HepG2 (cell line): ENCODE measurements around the gene CCDC57. TPM values are rescaled to one million over a fixed set of nuclear protein-coding genes. Genes with fewer than 3 reads are reported as not detected.
A peak's percentile ranks its signal among the peaks of the same experiment; 100 is the strongest.

Source experiments
- JARID2 ChIP-seq: sonication (generic); formaldehyde crosslinking; IDR thresholded peaks from 2 replicates; pipeline ENCODE4 v1.8.1; 2023; ENCODE audit warnings: missing genetic modification reagents, inconsistent platforms; ENCODE audit not compliant: insufficient replicate concordance
- NCOA2 ChIP-seq: sonication (generic); formaldehyde crosslinking; IDR thresholded peaks from 2 replicates; pipeline ENCODE4 v1.8.0; 2022; ENCODE audit warnings: inconsistent platforms
- SP4 ChIP-seq: sonication (generic); formaldehyde crosslinking; IDR thresholded peaks from 2 replicates; pipeline ENCODE4 v1.8.1; 2023; ENCODE audit warnings: mild to moderate bottlenecking, missing genetic modification reagents
- ZFP62 ChIP-seq: sonication (generic); formaldehyde crosslinking; IDR thresholded peaks from 2 replicates; pipeline ENCODE4 v1.4.0; 2020; ENCODE audit warnings: missing genetic modification reagents
- ZNF180 ChIP-seq: sonication (generic); formaldehyde crosslinking; IDR thresholded peaks from 2 replicates; pipeline ENCODE4 v1.4.0; 2020; ENCODE audit warnings: low read depth, missing genetic modification reagents, borderline replicate concordance
- ZNF280D ChIP-seq: sonication (generic); formaldehyde crosslinking; IDR thresholded peaks from 2 replicates; pipeline ENCODE4 v1.5.1; 2020; ENCODE audit warnings: mild to moderate bottlenecking, missing genetic modification reagents
- ZNF432 ChIP-seq: sonication (generic); formaldehyde crosslinking; IDR thresholded peaks from 2 replicates; pipeline ENCODE4 v1.5.0; 2020; ENCODE audit warnings: missing genetic modification reagents, mild to moderate bottlenecking, borderline replicate concordance
- ZNF557 ChIP-seq: sonication (generic); formaldehyde crosslinking; IDR thresholded peaks from 2 replicates; pipeline ENCODE4 v1.4.0; 2020; ENCODE audit warnings: missing genetic modification reagents
- ZSCAN29 ChIP-seq: sonication (generic); formaldehyde crosslinking; conservative IDR thresholded peaks from 2 replicates; pipeline ENCODE4 v1.4.0; 2020; ENCODE audit warnings: mild to moderate bottlenecking, missing genetic modification reagents
- polyA plus RNA-seq, 8 experiments: library from polyadenylated mRNA; depleted of rRNA in 3 of 8; stranded (reverse) in 7 of 8; unstranded in 1 of 8; fragments of >200 nt; fragmentation: Illumina TruSeq in 4 of 8; extraction: Trizol in 4 of 8; gene quantifications; 2 replicates each; pipeline versions ENCODE4 v1.2.1 to v1.2.3, GENCODE V29; 2011 to 2016; ENCODE audit warnings: low read depth in 4 of 8, missing spikeins in 1 of 8, mixed read lengths in 1 of 8; ENCODE audit not compliant: insufficient read depth in 1 of 8
- total RNA-seq, 5 experiments: library from RNA; depleted of rRNA; stranded (reverse); fragments of >200 nt; fragmentation: Illumina TruSeq; extraction: Trizol; gene quantifications; 2 replicates each; pipeline ENCODE4 v1.2.3, GENCODE V29; 2016; ENCODE audit warnings: low read depth in 1 of 5
- TF ChIP-seq, protein P1 (sequence below): sonication (generic); formaldehyde crosslinking; IDR thresholded peaks from 2 replicates; pipeline ENCODE4 v1.5.0; 2020; ENCODE audit warnings: mild to moderate bottlenecking, missing genetic modification reagents
- TF ChIP-seq, protein P2 (sequence below): sonication (generic); formaldehyde crosslinking; IDR thresholded peaks from 2 replicates; pipeline ENCODE4 v1.4.0; 2020; ENCODE audit warnings: missing genetic modification reagents
- TF ChIP-seq, protein P3 (sequence below): sonication (generic); formaldehyde crosslinking; IDR thresholded peaks from 2 replicates; pipeline ENCODE4 v1.5.0; 2020; ENCODE audit warnings: missing genetic modification reagents
- TF ChIP-seq, protein P4 (sequence below): sonication (generic); formaldehyde crosslinking; conservative IDR thresholded peaks from 2 replicates; pipeline ENCODE4 v1.4.0; 2020; ENCODE audit warnings: missing genetic modification reagents
- TF ChIP-seq, protein P5 (sequence below): IDR thresholded peaks from 2 replicates; pipeline ENCODE4 v1.6.1; 2016; ENCODE audit warnings: low read depth
- TF ChIP-seq, protein P6 (sequence below): sonication (generic); formaldehyde crosslinking; IDR thresholded peaks from 2 replicates; pipeline ENCODE4 v1.4.0; 2020; ENCODE audit warnings: mild to moderate bottlenecking, missing genetic modification reagents

Gene CCDC57
- total and polyA plus RNA-seq, 2 of the 13 experiments (the other 11 are each of a cell fraction or from before 2014, with no cell fraction given): 59.3 to 59.9 TPM

DNA sequence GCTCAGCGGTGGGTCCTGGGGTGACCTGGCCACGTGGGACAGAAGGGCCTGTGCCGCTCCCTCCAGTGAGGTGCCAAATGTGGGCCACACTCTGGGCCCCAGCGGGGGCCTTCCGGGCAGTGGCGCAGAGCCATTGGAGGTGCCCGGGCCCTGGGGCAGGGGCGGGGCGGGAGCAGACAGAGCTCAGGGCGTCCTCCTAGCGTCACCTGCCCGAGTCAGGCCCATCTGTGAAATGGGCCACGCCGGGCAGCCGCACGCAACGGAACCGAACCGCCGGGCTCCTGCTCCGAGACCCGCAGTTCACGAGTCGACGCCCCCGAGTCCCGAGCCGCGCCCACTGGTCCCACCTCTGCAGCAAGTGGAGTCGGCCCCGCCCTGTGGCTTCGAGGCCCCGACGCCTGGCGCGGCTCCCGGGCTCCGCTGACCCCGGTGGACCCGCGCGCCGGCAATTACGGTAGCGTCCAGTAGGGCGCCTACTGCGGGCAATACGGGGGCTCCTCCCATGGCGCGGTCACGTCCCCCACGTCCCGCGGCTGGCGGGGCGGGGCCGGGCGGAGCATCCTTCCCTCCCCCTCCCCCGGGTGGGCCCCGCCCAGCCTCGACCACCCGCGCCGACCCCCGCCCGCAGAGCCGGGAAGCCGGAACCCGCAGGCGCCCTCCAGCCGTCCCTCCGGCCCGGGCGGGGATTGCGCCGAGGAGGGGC lies 18.1 kb upstream of the CCDC57 start (continued):
- TF ChIP-seq, protein P1, sequence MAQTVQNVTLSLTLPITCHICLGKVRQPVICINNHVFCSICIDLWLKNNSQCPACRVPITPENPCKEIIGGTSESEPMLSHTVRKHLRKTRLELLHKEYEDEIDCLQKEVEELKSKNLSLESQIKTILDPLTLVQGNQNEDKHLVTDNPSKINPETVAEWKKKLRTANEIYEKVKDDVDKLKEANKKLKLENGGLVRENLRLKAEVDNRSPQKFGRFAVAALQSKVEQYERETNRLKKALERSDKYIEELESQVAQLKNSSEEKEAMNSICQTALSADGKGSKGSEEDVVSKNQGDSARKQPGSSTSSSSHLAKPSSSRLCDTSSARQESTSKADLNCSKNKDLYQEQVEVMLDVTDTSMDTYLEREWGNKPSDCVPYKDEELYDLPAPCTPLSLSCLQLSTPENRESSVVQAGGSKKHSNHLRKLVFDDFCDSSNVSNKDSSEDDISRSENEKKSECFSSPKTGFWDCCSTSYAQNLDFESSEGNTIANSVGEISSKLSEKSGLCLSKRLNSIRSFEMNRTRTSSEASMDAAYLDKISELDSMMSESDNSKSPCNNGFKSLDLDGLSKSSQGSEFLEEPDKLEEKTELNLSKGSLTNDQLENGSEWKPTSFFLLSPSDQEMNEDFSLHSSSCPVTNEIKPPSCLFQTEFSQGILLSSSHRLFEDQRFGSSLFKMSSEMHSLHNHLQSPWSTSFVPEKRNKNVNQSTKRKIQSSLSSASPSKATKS (CRISPR knock-in tag): peak; percentile 96; the same call in 1 of the 2 replicates
- TF ChIP-seq, protein P2, sequence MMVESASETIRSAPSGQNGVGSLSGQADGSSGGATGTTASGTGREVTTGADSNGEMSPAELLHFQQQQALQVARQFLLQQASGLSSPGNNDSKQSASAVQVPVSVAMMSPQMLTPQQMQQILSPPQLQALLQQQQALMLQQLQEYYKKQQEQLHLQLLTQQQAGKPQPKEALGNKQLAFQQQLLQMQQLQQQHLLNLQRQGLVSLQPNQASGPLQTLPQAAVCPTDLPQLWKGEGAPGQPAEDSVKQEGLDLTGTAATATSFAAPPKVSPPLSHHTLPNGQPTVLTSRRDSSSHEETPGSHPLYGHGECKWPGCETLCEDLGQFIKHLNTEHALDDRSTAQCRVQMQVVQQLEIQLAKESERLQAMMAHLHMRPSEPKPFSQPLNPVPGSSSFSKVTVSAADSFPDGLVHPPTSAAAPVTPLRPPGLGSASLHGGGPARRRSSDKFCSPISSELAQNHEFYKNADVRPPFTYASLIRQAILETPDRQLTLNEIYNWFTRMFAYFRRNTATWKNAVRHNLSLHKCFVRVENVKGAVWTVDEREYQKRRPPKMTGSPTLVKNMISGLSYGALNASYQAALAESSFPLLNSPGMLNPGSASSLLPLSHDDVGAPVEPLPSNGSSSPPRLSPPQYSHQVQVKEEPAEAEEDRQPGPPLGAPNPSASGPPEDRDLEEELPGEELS (CRISPR knock-in tag): peak; percentile 83; the same call in 1 of the 2 replicates
- TF ChIP-seq ZNF180 (no peak), NCOA2 (CRISPR knock-in tag) (peak; percentile 68; the same call in 1 of the 2 replicates), ZFP62 (CRISPR knock-in tag) (peak; percentile 77; the same call in 1 of the 2 replicates), ZNF280D (peak; percentile 79; the same call in 1 of the 2 replicates), SP4 (CRISPR knock-in tag) (peak; percentile 77), ZSCAN29 (CRISPR knock-in tag) (no peak; the same call in 1 of the 2 replicates), ZNF432 (CRISPR knock-in tag) (no peak), ZNF557 (CRISPR knock-in tag) (peak; percentile 97), JARID2 (CRISPR knock-in tag) (no peak)
- TF ChIP-seq, protein P3, sequence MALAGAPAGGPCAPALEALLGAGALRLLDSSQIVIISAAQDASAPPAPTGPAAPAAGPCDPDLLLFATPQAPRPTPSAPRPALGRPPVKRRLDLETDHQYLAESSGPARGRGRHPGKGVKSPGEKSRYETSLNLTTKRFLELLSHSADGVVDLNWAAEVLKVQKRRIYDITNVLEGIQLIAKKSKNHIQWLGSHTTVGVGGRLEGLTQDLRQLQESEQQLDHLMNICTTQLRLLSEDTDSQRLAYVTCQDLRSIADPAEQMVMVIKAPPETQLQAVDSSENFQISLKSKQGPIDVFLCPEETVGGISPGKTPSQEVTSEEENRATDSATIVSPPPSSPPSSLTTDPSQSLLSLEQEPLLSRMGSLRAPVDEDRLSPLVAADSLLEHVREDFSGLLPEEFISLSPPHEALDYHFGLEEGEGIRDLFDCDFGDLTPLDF (CRISPR knock-in tag): peak; percentile 85
- TF ChIP-seq, protein P4, sequence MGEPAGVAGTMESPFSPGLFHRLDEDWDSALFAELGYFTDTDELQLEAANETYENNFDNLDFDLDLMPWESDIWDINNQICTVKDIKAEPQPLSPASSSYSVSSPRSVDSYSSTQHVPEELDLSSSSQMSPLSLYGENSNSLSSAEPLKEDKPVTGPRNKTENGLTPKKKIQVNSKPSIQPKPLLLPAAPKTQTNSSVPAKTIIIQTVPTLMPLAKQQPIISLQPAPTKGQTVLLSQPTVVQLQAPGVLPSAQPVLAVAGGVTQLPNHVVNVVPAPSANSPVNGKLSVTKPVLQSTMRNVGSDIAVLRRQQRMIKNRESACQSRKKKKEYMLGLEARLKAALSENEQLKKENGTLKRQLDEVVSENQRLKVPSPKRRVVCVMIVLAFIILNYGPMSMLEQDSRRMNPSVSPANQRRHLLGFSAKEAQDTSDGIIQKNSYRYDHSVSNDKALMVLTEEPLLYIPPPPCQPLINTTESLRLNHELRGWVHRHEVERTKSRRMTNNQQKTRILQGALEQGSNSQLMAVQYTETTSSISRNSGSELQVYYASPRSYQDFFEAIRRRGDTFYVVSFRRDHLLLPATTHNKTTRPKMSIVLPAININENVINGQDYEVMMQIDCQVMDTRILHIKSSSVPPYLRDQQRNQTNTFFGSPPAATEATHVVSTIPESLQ (CRISPR knock-in tag): peak; percentile 91
- TF ChIP-seq, protein P5, sequence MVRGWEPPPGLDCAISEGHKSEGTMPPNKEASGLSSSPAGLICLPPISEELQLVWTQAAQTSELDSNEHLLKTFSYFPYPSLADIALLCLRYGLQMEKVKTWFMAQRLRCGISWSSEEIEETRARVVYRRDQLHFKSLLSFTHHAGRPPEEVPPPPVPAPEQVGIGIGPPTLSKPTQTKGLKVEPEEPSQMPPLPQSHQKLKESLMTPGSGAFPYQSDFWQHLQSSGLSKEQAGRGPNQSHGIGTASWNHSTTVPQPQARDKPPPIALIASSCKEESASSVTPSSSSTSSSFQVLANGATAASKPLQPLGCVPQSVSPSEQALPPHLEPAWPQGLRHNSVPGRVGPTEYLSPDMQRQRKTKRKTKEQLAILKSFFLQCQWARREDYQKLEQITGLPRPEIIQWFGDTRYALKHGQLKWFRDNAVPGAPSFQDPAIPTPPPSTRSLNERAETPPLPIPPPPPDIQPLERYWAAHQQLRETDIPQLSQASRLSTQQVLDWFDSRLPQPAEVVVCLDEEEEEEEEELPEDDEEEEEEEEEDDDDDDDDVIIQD (CRISPR knock-in tag): no peak
- TF ChIP-seq, protein P6, sequence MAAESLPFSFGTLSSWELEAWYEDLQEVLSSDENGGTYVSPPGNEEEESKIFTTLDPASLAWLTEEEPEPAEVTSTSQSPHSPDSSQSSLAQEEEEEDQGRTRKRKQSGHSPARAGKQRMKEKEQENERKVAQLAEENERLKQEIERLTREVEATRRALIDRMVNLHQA (CRISPR knock-in tag): no peak
